HepG2 (cell line): Measurements from ENCODE around the gene SPACA4. TPM values are rescaled to one million over a fixed set of nuclear protein-coding genes. Genes with fewer than 3 reads are reported as not detected.

Experiments used
- CBX5 ChIP-seq: sonication (generic); formaldehyde crosslinking; IDR thresholded peaks from 2 replicates; pipeline ENCODE4 v1.4.0; 2020; ENCODE audit warnings: missing genetic modification reagents, borderline replicate concordance
- FOSL1 ChIP-seq: sonication (generic); formaldehyde crosslinking; IDR thresholded peaks from 2 replicates; pipeline ENCODE4 v1.9.0; 2021; ENCODE audit warnings: missing genetic modification reagents, borderline replicate concordance
- GATAD1 ChIP-seq: IDR thresholded peaks from 2 replicates; pipeline ENCODE4 v1.6.1; 2016; ENCODE audit warnings: missing genetic modification reagents, missing compliant biosample characterization
- ISL2 ChIP-seq: sonication (generic); formaldehyde crosslinking; IDR thresholded peaks from 2 replicates; pipeline ENCODE4 v1.5.0; 2020; ENCODE audit warnings: missing genetic modification reagents
- SALL2 ChIP-seq: sonication (generic); formaldehyde crosslinking; IDR thresholded peaks from 2 replicates; pipeline ENCODE4 v1.8.1; 2023; ENCODE audit warnings: mild to moderate bottlenecking, missing genetic modification reagents, inconsistent platforms
- SIN3A ChIP-seq: IDR thresholded peaks from 2 replicates; pipeline ENCODE4 v1.6.1; 2011; ENCODE audit warnings: low read depth, mild to moderate bottlenecking, control low read depth, low read length, borderline replicate concordance
- SNAPC4 ChIP-seq: sonication (generic); formaldehyde crosslinking; IDR thresholded peaks from 2 replicates; pipeline ENCODE4 v1.4.0; 2020; ENCODE audit warnings: mild to moderate bottlenecking, missing genetic modification reagents
- TAF1 ChIP-seq: sonication (generic); formaldehyde crosslinking; IDR thresholded peaks from 2 replicates; pipeline ENCODE4 v1.4.0; 2020; ENCODE audit warnings: missing genetic modification reagents
- ZBTB46 ChIP-seq: sonication (generic); formaldehyde crosslinking; IDR thresholded peaks from 2 replicates; pipeline ENCODE4 v1.4.0; 2020; ENCODE audit warnings: mild to moderate bottlenecking, missing genetic modification reagents, borderline replicate concordance
- ZFP1 ChIP-seq: IDR thresholded peaks from 2 replicates; pipeline ENCODE4 v1.6.1; 2016
- ZNF3 ChIP-seq: IDR thresholded peaks from 2 replicates; pipeline ENCODE4 v1.7.0; 2017; ENCODE audit warnings: inconsistent platforms
- ZNF883 ChIP-seq: sonication (generic); formaldehyde crosslinking; IDR thresholded peaks from 2 replicates; pipeline ENCODE4 v1.5.1; 2020; ENCODE audit warnings: mild to moderate bottlenecking, missing genetic modification reagents; ENCODE audit errors: not compliant biosample characterization
- ZSCAN12 ChIP-seq: sonication (generic); formaldehyde crosslinking; IDR thresholded peaks from 2 replicates; pipeline ENCODE4 v1.9.0; 2021; ENCODE audit warnings: mild to moderate bottlenecking, missing genetic modification reagents
- ZSCAN25 ChIP-seq: sonication (generic); formaldehyde crosslinking; IDR thresholded peaks from 2 replicates; pipeline ENCODE4 v1.8.0; 2022; ENCODE audit warnings: mild to moderate bottlenecking, missing genetic modification reagents
- polyA plus RNA-seq, 8 experiments: library from polyadenylated mRNA; depleted of rRNA in 3 of 8; stranded (reverse) in 7 of 8; unstranded in 1 of 8; fragments of >200 nt; fragmentation: Illumina TruSeq in 4 of 8; extraction: Trizol in 4 of 8; gene quantifications; 2 replicates each; pipeline versions ENCODE4 v1.2.1 to v1.2.3, GENCODE V29; 2011 to 2016; ENCODE audit warnings: low read depth in 4 of 8, missing spikeins in 1 of 8, mixed read lengths in 1 of 8; ENCODE audit not compliant: insufficient read depth in 1 of 8
- total RNA-seq, 5 experiments: library from RNA; depleted of rRNA; stranded (reverse); fragments of >200 nt; fragmentation: Illumina TruSeq; extraction: Trizol; gene quantifications; 2 replicates each; pipeline ENCODE4 v1.2.3, GENCODE V29; 2016; ENCODE audit warnings: low read depth in 1 of 5
- TF ChIP-seq, protein P1 (sequence below): sonication (generic); formaldehyde crosslinking; IDR thresholded peaks from 2 replicates; pipeline ENCODE4 v1.5.0; 2020; ENCODE audit warnings: missing genetic modification reagents
- TF ChIP-seq, protein P2 (sequence below): IDR thresholded peaks from 2 replicates; pipeline ENCODE4 v1.6.1; 2012; ENCODE audit warnings: low read length, improper control_type of control experiment
- TF ChIP-seq, protein P3 (sequence below): sonication (generic); formaldehyde crosslinking; IDR thresholded peaks from 2 replicates; pipeline ENCODE4 v1.4.0; 2020; ENCODE audit warnings: missing genetic modification reagents

Gene SPACA4
- total and polyA plus RNA-seq, 2 of the 13 experiments (the other 11 are each of a cell fraction or from before 2014, with no cell fraction given) = not detected

DNA sequence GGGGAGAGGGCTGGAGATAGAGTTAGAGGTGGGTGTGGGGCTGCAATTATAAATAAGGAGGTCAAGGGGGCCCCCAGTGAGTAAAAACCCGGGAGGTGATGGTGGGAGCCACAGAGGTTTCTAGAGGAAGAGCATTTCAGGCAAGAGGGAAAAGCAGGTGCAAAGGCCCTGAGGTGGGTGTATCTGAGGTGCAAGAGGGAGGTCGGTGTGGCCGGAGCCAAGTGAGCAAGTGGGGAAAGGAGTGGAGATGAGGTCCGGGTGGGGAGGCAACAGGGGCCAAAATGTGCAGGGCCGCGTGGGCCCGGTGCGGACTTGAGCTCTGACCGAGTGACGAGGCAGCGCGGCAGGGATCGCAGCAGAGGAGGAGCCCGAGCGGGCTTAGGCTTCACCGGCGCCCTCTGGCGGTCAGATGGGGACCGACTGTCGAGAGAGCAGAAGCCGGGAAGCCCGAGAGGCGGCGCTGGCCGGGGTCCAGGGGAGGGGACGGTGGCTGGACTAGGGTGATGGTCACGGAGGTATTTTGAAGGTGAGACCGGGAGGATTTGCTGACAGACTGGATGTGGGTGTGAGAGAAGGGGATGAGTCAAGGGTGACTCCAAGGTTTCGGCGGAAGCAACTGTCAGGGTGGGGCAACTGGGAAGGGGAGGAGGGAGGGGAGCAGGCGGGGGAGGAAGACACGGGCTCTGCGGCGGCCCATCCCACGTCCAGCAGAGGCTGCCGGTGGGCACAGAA, 17.7 kb upstream of the SPACA4 start (continued):
- no peak for TF ChIP-seq ZBTB46 (CRISPR knock-in tag)
- no peak for TF ChIP-seq TAF1 (CRISPR knock-in tag)
- no peak for TF ChIP-seq ZSCAN25 (CRISPR knock-in tag)
- TF ChIP-seq GATAD1 = no peak
- TF ChIP-seq ZNF883 (CRISPR knock-in tag) = no peak
- no peak for TF ChIP-seq SIN3A
- TF ChIP-seq, protein P1, sequence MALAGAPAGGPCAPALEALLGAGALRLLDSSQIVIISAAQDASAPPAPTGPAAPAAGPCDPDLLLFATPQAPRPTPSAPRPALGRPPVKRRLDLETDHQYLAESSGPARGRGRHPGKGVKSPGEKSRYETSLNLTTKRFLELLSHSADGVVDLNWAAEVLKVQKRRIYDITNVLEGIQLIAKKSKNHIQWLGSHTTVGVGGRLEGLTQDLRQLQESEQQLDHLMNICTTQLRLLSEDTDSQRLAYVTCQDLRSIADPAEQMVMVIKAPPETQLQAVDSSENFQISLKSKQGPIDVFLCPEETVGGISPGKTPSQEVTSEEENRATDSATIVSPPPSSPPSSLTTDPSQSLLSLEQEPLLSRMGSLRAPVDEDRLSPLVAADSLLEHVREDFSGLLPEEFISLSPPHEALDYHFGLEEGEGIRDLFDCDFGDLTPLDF (CRISPR knock-in tag) = no peak
- TF ChIP-seq SNAPC4 (CRISPR knock-in tag) = no peak
- no peak for TF ChIP-seq ISL2 (CRISPR knock-in tag)
- TF ChIP-seq ZSCAN12 (CRISPR knock-in tag) = no peak
- TF ChIP-seq, protein P2, sequence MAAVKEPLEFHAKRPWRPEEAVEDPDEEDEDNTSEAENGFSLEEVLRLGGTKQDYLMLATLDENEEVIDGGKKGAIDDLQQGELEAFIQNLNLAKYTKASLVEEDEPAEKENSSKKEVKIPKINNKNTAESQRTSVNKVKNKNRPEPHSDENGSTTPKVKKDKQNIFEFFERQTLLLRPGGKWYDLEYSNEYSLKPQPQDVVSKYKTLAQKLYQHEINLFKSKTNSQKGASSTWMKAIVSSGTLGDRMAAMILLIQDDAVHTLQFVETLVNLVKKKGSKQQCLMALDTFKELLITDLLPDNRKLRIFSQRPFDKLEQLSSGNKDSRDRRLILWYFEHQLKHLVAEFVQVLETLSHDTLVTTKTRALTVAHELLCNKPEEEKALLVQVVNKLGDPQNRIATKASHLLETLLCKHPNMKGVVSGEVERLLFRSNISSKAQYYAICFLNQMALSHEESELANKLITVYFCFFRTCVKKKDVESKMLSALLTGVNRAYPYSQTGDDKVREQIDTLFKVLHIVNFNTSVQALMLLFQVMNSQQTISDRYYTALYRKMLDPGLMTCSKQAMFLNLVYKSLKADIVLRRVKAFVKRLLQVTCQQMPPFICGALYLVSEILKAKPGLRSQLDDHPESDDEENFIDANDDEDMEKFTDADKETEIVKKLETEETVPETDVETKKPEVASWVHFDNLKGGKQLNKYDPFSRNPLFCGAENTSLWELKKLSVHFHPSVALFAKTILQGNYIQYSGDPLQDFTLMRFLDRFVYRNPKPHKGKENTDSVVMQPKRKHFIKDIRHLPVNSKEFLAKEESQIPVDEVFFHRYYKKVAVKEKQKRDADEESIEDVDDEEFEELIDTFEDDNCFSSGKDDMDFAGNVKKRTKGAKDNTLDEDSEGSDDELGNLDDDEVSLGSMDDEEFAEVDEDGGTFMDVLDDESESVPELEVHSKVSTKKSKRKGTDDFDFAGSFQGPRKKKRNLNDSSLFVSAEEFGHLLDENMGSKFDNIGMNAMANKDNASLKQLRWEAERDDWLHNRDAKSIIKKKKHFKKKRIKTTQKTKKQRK = no peak
- no peak for TF ChIP-seq ZNF3
- no peak for TF ChIP-seq SALL2 (CRISPR knock-in tag)
- no peak for TF ChIP-seq ZFP1 (CRISPR knock-in tag)
- TF ChIP-seq CBX5 (CRISPR knock-in tag) = no peak
- no peak for TF ChIP-seq FOSL1 (CRISPR knock-in tag)
- TF ChIP-seq, protein P3, sequence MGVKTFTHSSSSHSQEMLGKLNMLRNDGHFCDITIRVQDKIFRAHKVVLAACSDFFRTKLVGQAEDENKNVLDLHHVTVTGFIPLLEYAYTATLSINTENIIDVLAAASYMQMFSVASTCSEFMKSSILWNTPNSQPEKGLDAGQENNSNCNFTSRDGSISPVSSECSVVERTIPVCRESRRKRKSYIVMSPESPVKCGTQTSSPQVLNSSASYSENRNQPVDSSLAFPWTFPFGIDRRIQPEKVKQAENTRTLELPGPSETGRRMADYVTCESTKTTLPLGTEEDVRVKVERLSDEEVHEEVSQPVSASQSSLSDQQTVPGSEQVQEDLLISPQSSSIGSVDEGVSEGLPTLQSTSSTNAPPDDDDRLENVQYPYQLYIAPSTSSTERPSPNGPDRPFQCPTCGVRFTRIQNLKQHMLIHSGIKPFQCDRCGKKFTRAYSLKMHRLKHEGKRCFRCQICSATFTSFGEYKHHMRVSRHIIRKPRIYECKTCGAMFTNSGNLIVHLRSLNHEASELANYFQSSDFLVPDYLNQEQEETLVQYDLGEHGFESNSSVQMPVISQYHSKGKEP (CRISPR knock-in tag) = no peak
